AG04450 (cell line): Measurements from ENCODE around the gene MYPOP. TPM values are rescaled to one million over a fixed set of nuclear protein-coding genes. Genes with fewer than 3 reads are reported as not detected.
A peak's percentile ranks its signal among the peaks of the same experiment; 100 is the strongest.
"Not testable (repeated sequence)": the region's sequence is repeated elsewhere in the genome, so short reads cannot be mapped to it uniquely, and the experiment has no call there.

ENCODE experiments used
- CTCF ChIA-PET: fragments of 300-600, 350-600 bp; formaldehyde crosslinking; extraction: SDS; loops from one replicate; lab custom pipeline; 2022; ENCODE audit warnings: antibody characterized with exemption, inconsistent platforms; lab: Charles Lee
- POLR2A ChIA-PET: fragments of 350-600 bp; formaldehyde crosslinking; extraction: SDS; loops from one replicate; lab custom pipeline; 2021; ENCODE audit warnings: antibody characterized with exemption, inconsistent platforms; lab: Yijun Ruan, JAX
- DNase-seq: peaks from one replicate; pipeline ENCODE4 v3.0.0-alpha.2; 2011; ENCODE audit warnings: low read depth, low spot score
- H3K27ac ChIP-seq: one replicate; pipeline ENCODE4 v1.5.1; 2012; ENCODE audit warnings: low read depth, low read length, control low read depth
- H3K27me3 ChIP-seq: one replicate; pipeline ENCODE4 v1.6.0; 2012; ENCODE audit warnings: low read length; ENCODE audit not compliant: control insufficient read depth, insufficient read depth
- H3K4me3 ChIP-seq: 2 replicates; pipeline ENCODE4 v1.5.1; 2011; ENCODE audit warnings: mild to moderate bottlenecking, low read depth, low read length, control low read depth
- H3K9me3 ChIP-seq: 2 replicates; pipeline ENCODE4 v1.5.1; 2012; ENCODE audit warnings: low read length; ENCODE audit not compliant: control insufficient read depth, insufficient read depth
- CTCF ChIP-seq: IDR thresholded peaks from 2 replicates; pipeline ENCODE4 v1.5.1; 2011; ENCODE audit warnings: low read depth, low read length, control low read depth, inconsistent platforms
- polyA plus RNA-seq: library from polyadenylated mRNA; depleted of rRNA; stranded (reverse); fragments of >200 nt; gene quantifications from 2 replicates; pipeline ENCODE4 v1.2.3, GENCODE V29; 2011

The MYPOP gene
- polyA plus RNA-seq, 1 experiment = 1.4 TPM

- POLR2A ChIA-PET = interaction anchor here (0.6 kb wide), 1 partner anchor 12 kb away, joined by 3 read pairs; no protein-coding TSS in a partner anchor
- CTCF ChIA-PET = interaction anchor here (0.9 kb wide), 1 partner anchor 18 kb away, joined by 4 read pairs; no protein-coding TSS in a partner anchor
- TF ChIP-seq CTCF = no peak
These were observed 1.5 kb downstream of the MYPOP start for GRCh38 chr19:45900738-45901431.

GRCh38 chr19:45899919-45900589, 2.4 kb downstream of the MYPOP start:
- Histone ChIP-seq H3K27ac (no peak overlapping the region), H3K4me3 (no peak overlapping the region), H3K9me3 (no peaks in the 10 kb centered on the region), H3K27me3 (no peaks in the 10 kb centered on the region)
- ChIA-PET CTCF (interaction anchor here (0.9 kb wide), 1 partner anchor 17 kb away, joined by 4 read pairs; no protein-coding TSS in a partner anchor), POLR2A (no interaction called here)
- DNase-seq = no peak
- no peak for TF ChIP-seq CTCF

More at GRCh38 chr19:45900738-45901431, 1.5 kb downstream of the MYPOP start:
- H3K27me3 ChIP-seq = no peaks in the 10 kb centered on the region
- DNase-seq = no peak
- peak overlapping the region; percentile 86 for H3K4me3 ChIP-seq
- no peak overlapping the region for H3K27ac ChIP-seq
- no peaks in the 10 kb centered on the region for H3K9me3 ChIP-seq

- no peaks in the 10 kb centered on the region for H3K9me3 ChIP-seq
- ChIA-PET CTCF (no interaction called here), POLR2A (no interaction called here)
- no peak for DNase-seq
- H3K4me3 ChIP-seq = no peak overlapping the region
- H3K27ac ChIP-seq = no peak overlapping the region
- TF ChIP-seq CTCF = no peak
- H3K27me3 ChIP-seq = no peaks in the 10 kb centered on the region
These were observed 3.2 kb downstream of the MYPOP start for GRCh38 chr19:45899253-45899652.

DNA sequence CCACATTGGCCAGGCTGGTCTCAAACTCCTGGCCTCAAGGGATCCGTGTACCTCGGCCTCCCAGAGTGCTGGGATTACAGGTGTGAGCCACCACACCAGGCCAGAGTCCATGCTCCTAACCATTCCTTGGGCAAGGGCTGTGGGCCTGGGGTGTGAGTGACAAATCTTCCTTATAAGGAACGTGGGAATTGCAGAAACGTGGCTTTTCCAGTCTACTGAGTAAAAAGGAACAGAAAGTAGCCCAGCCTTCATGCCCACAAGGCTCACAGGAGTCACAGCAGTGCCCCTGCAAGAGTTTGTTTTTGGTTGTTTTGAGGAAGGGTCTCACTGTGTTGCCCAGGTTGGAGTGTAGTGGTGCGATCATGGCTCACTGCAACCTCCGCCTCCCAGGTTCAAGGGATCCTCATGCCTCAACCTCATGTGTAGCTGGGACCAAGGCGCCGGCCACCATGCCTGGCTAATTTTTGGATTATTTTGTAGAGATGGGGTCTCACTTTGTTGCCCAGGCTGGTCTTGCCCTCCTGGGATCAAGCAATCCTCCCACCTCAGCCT, 5.1 kb downstream of the MYPOP start:
- Histone ChIP-seq H3K27me3 (no peaks in the 10 kb centered on the region), H3K27ac (no peak overlapping the region), H3K4me3 (no peak overlapping the region), H3K9me3 (no peaks in the 10 kb centered on the region)
- CTCF ChIA-PET = no interaction called here
- DNase-seq = no peak
- no peak for TF ChIP-seq CTCF
- POLR2A ChIA-PET = no interaction called here

DNA sequence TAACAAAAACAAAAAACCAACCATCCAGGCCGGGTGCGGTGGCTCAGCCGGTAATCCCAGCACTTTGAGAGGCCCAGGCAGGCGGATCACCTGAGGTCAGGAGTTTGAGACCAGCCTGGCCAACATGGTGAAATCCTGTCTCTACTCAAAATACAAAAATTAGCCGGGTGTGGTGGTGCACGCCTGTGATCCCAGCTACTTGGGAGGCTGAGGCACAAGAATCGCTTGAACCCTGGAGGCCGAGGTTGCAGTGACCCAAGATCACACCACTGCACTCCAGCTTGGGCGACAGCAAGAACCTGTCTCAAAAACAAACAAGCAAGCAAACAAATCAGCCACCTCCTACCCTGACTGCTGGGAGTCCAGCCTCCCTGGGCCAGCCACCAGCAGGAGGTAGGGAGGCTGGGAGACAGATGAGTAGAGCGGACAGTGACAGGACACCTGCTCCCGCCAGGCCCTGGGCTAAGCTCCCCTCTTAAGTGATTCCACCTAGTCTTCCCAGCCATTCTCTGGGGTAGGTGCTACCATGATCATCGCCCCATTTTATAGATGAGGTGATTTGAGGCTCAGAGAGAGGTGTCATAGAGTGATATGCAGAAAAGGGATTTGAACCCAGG, 6.3 kb downstream of the MYPOP start:
- POLR2A ChIA-PET = interaction anchor here (0.6 kb wide), 1 partner anchor 91 kb away, joined by 3 read pairs; no protein-coding TSS in a partner anchor
- H3K27me3 ChIP-seq, H3K27ac ChIP-seq, CTCF ChIA-PET, H3K4me3 ChIP-seq, H3K9me3 ChIP-seq, DNase-seq: not testable (repeated sequence)
